ENCODE measurements around the gene TNIK.

TNIK gene

GRCh38 chr3:171269542-171269941 lies 190.7 kb downstream of the TNIK start:
- Histone ChIP-seq H3K27ac (ENCODE audit: poor library complexity, severe bottlenecking) (no peak overlapping the region), H3K9me3 (ENCODE audit: severe bottlenecking) (no peaks in the 10 kb centered on the region), H3K36me3 (ENCODE audit: low read depth) (no peaks in the 10 kb centered on the region), H3K4me1 (ENCODE audit: insufficient read depth, poor library complexity, severe bottlenecking) (no peaks in the 10 kb centered on the region), H3K4me3 (ENCODE audit: severe bottlenecking) (no peak overlapping the region), H3K27me3 (ENCODE audit: insufficient read depth, poor library complexity, severe bottlenecking) (no peaks in the 10 kb centered on the region)
- DNase-seq (ENCODE audit: low spot score) (no peak), ATAC-seq (ENCODE audit: low read depth) (no peak)
- TF ChIP-seq CTCF (IDR thresholded peaks at IDR 0.05; ENCODE audit: poor library complexity, severe bottlenecking): no peak

GRCh38 chr3:171268677-171269076 lies 191.5 kb downstream of the TNIK start:
- Histone ChIP-seq H3K4me1 (ENCODE audit: insufficient read depth, poor library complexity, severe bottlenecking) (no peaks in the 10 kb centered on the region), H3K9me3 (ENCODE audit: severe bottlenecking) (no peaks in the 10 kb centered on the region), H3K27ac (ENCODE audit: poor library complexity, severe bottlenecking) (no peak overlapping the region), H3K4me3 (ENCODE audit: severe bottlenecking) (no peak overlapping the region), H3K36me3 (ENCODE audit: low read depth) (no peaks in the 10 kb centered on the region), H3K27me3 (ENCODE audit: insufficient read depth, poor library complexity, severe bottlenecking) (no peaks in the 10 kb centered on the region)
- ATAC-seq (ENCODE audit: low read depth) (no peak), DNase-seq (ENCODE audit: low spot score) (no peak)
- no peak for TF ChIP-seq CTCF (IDR thresholded peaks at IDR 0.05; ENCODE audit: poor library complexity, severe bottlenecking)

- H3K36me3 ChIP-seq (ENCODE audit: low read depth): no peaks in the 10 kb centered on the region
- TF ChIP-seq CTCF (IDR thresholded peaks at IDR 0.05; ENCODE audit: poor library complexity, severe bottlenecking): no peak
- no peak overlapping the region for H3K27ac ChIP-seq (ENCODE audit: poor library complexity, severe bottlenecking)
- DNase-seq (ENCODE audit: low spot score): no peak
- ATAC-seq (ENCODE audit: low read depth): no peak
- H3K4me1 ChIP-seq (ENCODE audit: insufficient read depth, poor library complexity, severe bottlenecking): no peaks in the 10 kb centered on the region
- no peaks in the 10 kb centered on the region for H3K9me3 ChIP-seq (ENCODE audit: severe bottlenecking)
- H3K27me3 ChIP-seq (ENCODE audit: insufficient read depth, poor library complexity, severe bottlenecking): no peaks in the 10 kb centered on the region
- H3K4me3 ChIP-seq (ENCODE audit: severe bottlenecking): no peak overlapping the region
Observed at GRCh38 chr3:171267104-171267503, 193.1 kb downstream of the TNIK start.

- Histone ChIP-seq H3K27ac (ENCODE audit: poor library complexity, severe bottlenecking) (no peak overlapping the region), H3K36me3 (ENCODE audit: low read depth) (no peaks in the 10 kb centered on the region), H3K4me3 (ENCODE audit: severe bottlenecking) (no peak overlapping the region), H3K27me3 (ENCODE audit: insufficient read depth, poor library complexity, severe bottlenecking) (no peaks in the 10 kb centered on the region), H3K4me1 (ENCODE audit: insufficient read depth, poor library complexity, severe bottlenecking) (peaks cover 2% of the 10 kb centered on the region), H3K9me3 (ENCODE audit: severe bottlenecking) (no peaks in the 10 kb centered on the region)
- no peak for ATAC-seq (ENCODE audit: low read depth)
- DNase-seq (ENCODE audit: low spot score): no peak
- TF ChIP-seq CTCF (IDR thresholded peaks at IDR 0.05; ENCODE audit: poor library complexity, severe bottlenecking): no peak
Observed at GRCh38 chr3:171266740-171267073, 193.5 kb downstream of the TNIK start.

GRCh38 chr3:171266034-171266739 lies 194.0 kb downstream of the TNIK start:
- TF ChIP-seq CTCF (IDR thresholded peaks at IDR 0.05; ENCODE audit: poor library complexity, severe bottlenecking): no peak
- H3K4me3 ChIP-seq (ENCODE audit: severe bottlenecking): no peak overlapping the region
- no peak for DNase-seq (ENCODE audit: low spot score)
- H3K27me3 ChIP-seq (ENCODE audit: insufficient read depth, poor library complexity, severe bottlenecking): no peaks in the 10 kb centered on the region
- peaks cover 7% of the 10 kb centered on the region for H3K4me1 ChIP-seq (ENCODE audit: insufficient read depth, poor library complexity, severe bottlenecking)
- no peaks in the 10 kb centered on the region for H3K9me3 ChIP-seq (ENCODE audit: severe bottlenecking)
- no peak overlapping the region for H3K27ac ChIP-seq (ENCODE audit: poor library complexity, severe bottlenecking)
- no peaks in the 10 kb centered on the region for H3K36me3 ChIP-seq (ENCODE audit: low read depth)
- ATAC-seq (ENCODE audit: low read depth): no peak

All from RWPE2 (cell line).